Epithelial cell of prostate (primary cell): ENCODE data around the gene APBB3.
A peak's percentile ranks its signal among the peaks of the same experiment; 100 is the strongest.
"Not testable (repeated sequence)": the region's sequence is repeated elsewhere in the genome, so short reads cannot be mapped to it uniquely, and the experiment has no call there.

Experiments
- DNase-seq: peaks from one replicate; pipeline ENCODE4 v3.0.0-alpha.2; 2011; ENCODE audit warnings: low read depth, low spot score
- H3K27ac ChIP-seq: fragments of 450-650 bp; 2 replicates; pipeline ENCODE4 v1.5.1; 2017; ENCODE audit warnings: mild to moderate bottlenecking

Gene APBB3

GRCh38 chr5:140564196-140565023 lies at the start of gene APBB3, which contains the start of gene SLC35A4:
APBB3 (minus strand) TSS chr5:140564598; CDS start chr5:140564245, 353 bp downstream.
SLC35A4 (plus strand) TSS chr5:140564828; CDS start chr5:140567170, 2,342 bp downstream.
- peak; percentile 91 for DNase-seq
- peak within 1 kb of the TSS; percentile 77 for H3K27ac ChIP-seq

DNA sequence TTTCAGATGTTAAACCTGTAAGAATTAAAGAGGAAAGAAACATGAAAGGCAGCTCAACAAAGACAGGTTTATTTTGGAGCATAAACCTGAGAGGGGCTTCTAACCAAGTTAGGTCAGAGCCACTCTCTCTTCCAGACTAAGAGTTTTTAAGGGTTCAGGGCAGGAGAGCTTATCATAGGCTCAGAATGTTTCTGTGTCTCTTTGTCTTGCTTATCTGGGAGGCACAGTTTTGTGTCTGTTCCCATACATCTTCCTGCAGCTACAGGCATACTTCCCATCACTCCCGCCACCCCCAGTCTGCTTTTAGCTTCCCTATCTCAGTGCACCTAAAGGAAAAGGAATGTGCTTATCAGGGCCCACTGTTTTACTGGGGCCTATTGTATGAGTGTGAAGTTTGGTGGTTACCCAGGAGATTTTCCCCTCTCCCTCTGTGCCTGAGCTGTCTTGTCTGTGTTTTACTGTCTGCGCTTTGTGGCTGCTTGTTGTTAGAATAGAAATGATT lies 46.7 kb upstream of the APBB3 start:
- DNase-seq = no peak
- H3K27ac ChIP-seq = no peak overlapping the region

- peak overlapping the region; percentile 57 for H3K27ac ChIP-seq
- peak; percentile 51 for DNase-seq
These were observed 44.7 kb upstream of the APBB3 start for GRCh38 chr5:140609126-140609525.

GRCh38 chr5:140608722-140609121 lies 44.3 kb upstream of the APBB3 start:
- H3K27ac ChIP-seq = peak overlapping the region; percentile 57
- no peak for DNase-seq

GRCh38 chr5:140607031-140607430 lies 42.6 kb upstream of the APBB3 start:
- H3K27ac ChIP-seq = peak overlapping the region; percentile 68
- no peak for DNase-seq

DNA sequence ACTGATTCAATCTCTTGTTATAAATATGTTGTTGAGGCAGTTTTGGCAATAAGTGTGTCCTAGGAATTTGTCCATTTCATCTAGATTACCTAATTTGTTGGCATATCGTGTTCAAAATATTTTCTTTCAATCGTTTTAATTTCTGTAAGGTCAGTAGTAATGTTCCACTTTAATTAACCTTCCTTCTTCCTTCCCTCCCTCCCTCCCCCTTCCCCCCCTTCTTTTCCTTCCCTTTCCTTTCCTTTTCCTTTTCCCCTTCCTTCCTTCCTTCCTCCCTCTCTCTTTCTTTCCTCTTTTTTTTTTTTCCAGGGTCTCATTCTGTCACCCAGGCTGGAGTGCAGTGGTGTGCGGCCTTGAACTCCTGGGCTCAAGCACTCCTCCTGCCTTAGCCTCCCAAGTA lies 41.5 kb upstream of the APBB3 start:
- H3K27ac ChIP-seq = no peak overlapping the region
- DNase-seq = no peak

- peak overlapping the region; percentile 65 for H3K27ac ChIP-seq
- DNase-seq = no peak
These were observed 39.3 kb upstream of the APBB3 start for GRCh38 chr5:140603734-140604133.

DNA sequence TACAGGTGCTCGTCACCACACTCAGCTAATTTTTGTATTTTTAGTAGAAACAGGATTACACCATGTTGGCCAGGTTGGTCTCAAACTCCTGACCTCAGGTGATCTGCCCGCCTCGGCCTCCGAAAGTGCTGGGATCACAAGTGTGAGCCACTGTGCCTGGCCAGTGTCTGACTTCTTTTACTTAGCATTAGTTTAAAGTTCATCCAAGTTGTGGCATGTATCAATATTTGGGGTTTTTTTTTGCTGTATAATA lies 39.0 kb upstream of the APBB3 start:
- not testable (repeated sequence) for DNase-seq
- peak overlapping the region; percentile 65 for H3K27ac ChIP-seq

DNA sequence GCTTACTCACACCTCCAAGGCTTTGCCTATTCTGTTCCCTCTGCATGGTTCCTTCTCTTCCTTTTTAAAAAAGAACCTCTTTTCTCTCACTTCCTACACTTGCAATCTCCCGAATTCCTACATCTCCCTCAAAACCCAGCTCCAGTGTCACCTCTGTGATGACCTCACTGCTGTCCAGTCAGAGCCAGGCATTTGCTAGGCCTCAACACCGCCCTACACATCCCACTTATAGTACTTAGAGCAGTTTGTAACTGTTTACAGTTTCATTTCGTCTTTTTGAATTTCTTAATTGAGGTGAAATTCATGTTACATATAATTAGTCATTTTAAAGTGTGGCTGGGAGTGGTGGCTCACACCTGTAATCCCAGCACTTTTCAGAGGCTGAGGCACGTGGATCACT lies 37.7 kb upstream of the APBB3 start:
- DNase-seq = no peak
- H3K27ac ChIP-seq = peak overlapping the region; percentile 65

DNA sequence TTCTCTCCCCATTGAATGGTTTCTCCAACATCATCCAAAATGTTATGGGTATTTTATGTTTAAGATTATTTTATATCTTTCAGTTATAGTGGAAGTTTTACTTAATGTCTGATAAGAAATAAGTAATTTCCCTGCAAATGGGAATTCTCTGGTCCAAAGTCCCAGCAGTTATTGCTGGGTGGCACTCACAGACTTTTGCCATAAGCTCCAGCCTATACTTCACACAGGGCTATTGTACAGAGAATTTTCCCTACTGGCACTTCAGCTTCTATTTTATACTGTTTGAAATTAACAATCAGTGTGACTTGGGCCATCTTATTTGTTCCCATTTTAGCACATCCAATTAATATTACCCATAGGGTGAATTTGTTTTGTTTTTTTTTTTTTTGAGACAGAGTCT lies 35.7 kb upstream of the APBB3 start:
- H3K27ac ChIP-seq = no peak overlapping the region
- DNase-seq = no peak

GRCh38 chr5:140598836-140599235 lies 34.4 kb upstream of the APBB3 start:
- no peak overlapping the region for H3K27ac ChIP-seq
- no peak for DNase-seq

DNA sequence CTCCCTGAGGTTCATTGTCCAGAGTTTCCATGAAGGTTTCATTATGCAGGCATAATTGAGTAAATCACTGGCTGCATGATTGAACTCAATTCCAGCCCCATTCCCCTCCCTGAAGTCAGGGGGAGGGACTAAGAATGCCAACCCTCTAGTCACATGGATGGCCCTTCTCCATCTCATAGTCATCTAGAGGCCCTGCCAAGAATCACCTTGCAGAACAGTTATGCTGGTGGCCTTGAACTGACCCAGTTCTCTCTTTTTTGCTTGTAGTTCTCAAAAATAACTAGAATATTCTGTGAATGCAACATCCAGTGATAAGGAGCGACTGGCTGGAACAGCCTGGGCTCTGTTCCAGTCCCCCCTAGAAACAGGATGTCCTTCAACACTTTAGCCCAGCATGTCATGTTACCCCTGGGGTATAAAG lies 31.9 kb upstream of the APBB3 start:
- DNase-seq = no peak
- H3K27ac ChIP-seq = no peak overlapping the region

DNA sequence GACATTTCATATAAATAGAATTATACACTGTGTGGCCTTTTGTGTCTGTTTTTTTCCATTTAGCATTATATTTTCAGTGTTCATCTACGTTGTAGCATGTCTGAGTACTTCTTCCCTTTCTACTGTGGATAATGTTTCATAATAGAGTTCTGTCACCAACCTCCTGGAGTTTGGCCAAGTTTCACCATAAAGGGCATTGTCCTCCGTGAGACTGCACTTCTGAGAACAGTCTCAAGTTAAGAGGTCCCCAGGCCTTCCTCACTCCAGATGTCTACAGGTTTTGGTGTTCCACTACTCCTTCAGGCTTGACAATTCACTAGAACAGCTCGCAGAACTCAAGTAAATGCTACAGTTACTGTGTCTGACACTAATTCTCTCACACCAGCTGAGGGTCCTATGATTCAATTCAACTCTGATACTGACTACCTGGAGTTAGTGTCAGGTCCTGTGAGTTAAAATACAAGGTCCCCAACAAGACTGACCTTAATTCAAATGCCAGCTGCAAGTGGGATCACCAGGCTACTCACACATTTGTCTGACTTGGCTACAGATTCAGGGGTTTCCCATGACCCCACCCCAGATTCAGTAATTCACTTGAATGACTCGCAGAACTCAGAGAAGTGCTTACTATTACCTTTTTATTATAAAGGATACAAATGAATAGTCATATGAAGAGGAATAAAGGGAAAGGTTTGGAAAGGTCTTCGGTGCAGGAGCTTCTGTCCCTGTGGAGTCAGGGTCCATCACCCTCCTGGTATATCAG lies 31.3 kb upstream of the APBB3 start:
- H3K27ac ChIP-seq = peak overlapping the region; percentile 13
- DNase-seq = no peak

DNA sequence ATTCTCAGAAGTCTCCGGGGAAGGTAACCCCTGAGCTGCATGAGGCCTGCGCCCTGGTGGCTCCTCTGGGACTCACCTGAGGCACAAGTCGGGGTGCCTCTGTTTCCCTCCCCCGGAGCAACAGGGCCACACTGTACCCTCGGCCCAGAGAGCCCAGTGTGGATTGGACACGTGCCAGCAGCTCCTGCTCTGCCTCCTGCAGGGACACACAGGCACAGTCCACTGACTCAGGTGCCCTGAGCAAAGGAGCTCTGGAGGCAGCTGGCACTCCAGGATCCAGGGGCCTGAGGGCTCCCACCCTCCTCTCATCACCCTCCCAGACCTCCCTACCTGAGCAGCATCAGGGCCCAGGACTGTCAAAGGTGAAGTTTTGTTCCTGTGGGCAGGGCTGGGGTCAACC lies 29.8 kb upstream of the APBB3 start:
- no peak for DNase-seq
- no peak overlapping the region for H3K27ac ChIP-seq

DNA sequence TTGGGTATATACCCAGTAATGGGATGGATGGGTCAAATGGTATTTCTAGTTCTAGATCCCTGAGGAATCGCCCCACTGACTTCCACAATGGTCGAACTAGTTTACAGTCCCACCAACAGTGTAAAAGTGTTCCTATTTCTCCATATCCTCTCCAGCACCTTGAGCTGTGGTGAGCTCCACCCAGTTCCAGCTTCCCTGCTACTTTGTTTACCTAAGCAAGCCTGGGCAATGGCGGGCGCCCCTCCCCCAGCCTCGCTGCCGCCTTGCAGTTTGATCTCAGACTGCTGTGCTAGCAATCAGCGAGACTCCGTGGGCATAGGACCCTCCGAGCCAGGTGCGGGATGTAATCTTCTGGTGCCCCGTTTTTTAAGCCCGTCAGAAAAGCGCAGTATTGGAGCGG lies 28.7 kb upstream of the APBB3 start:
- H3K27ac ChIP-seq = peak overlapping the region; percentile 36
- DNase-seq = not testable (repeated sequence)

- DNase-seq = no peak
- H3K27ac ChIP-seq = peak overlapping the region; percentile 35
These were observed 27.5 kb upstream of the APBB3 start for GRCh38 chr5:140591747-140592372.

DNA sequence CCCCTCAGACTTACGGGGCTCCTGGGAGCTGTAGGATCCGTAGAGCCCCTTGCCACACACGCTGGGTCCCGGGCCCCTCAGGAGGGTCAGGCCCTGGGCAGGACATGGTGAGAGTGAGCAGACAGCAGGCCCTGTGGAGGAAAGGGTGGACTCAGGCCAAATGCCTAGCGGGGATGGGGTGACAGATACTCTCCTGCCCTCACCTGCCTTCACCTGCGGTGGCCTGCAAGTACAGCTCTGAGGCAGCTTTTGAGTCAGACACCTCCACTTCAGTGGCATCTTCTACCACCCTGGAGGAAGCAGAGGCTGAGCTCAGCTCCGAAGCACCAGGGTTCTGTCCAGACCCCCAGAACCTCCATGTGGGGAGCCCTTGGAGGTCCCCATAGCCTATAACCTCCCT lies 26.5 kb upstream of the APBB3 start:
- no peak for DNase-seq
- H3K27ac ChIP-seq = peak overlapping the region; percentile 5

DNA sequence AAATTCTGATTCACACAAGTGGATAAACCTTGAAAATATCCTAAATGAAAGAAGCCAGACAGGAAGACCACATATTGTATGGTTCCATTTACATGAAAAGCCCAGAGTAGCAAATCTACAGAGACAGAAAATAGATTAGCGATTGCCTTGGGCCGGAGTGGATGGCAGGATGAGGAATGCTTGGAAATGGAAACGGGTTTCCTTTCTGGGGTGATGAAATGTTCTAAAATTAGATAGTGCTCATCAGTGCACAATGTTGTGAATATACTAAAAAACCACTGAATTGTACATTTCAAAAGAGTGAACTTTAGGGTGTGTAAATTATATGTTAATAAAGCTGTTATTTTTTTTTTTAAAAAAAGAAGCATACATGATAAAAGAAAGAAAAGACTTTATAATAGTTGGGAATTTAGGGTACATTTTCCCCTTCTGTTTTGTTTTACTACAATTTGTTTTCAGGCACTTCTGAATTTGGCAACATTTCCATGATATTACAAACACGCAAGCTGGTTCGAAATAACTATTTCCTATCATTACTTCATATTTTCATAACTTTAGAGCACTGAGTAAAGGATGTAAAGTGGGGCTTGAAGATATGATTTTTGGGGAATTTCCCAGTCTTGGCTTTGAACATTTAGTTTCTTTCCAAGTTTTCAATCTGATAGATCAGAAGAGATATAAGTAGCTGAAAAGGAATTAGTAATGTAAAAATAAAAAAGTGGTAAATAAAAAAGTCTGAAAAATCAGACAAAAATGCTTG lies 24.1 kb upstream of the APBB3 start:
- no peak overlapping the region for H3K27ac ChIP-seq
- no peak for DNase-seq

GRCh38 chr5:140587495-140587894 lies 23.1 kb upstream of the APBB3 start:
- H3K27ac ChIP-seq = no peak overlapping the region
- DNase-seq = no peak

- H3K27ac ChIP-seq, DNase-seq: not testable (repeated sequence)
These were observed 14.9 kb upstream of the APBB3 start for GRCh38 chr5:140579188-140579747.
